HepG2 (cell line): ENCODE measurements around the gene LRTM2. TPM values are rescaled to one million over a fixed set of nuclear protein-coding genes. Genes with fewer than 3 reads are reported as not detected.

ENCODE experiments used
- BCL3 ChIP-seq: sonication (generic); formaldehyde crosslinking; IDR thresholded peaks from 2 replicates; pipeline ENCODE4 v1.5.1; 2020; ENCODE audit warnings: mild to moderate bottlenecking, missing genetic modification reagents, moderate library complexity
- CCDC6 ChIP-seq: sonication (generic); formaldehyde crosslinking; IDR thresholded peaks from 2 replicates; pipeline ENCODE4 v1.8.1; 2022; ENCODE audit warnings: mild to moderate bottlenecking, missing genetic modification reagents, moderate library complexity
- CREM ChIP-seq, 2 experiments: sonication (generic) in 1 of 2; formaldehyde crosslinking in 1 of 2; IDR thresholded peaks; 2 replicates each; pipeline versions ENCODE4 v1.4.0 to v1.6.1; 2016 to 2020; ENCODE audit warnings: antibody characterized with exemption in 1 of 2, mild to moderate bottlenecking in 1 of 2, missing genetic modification reagents in 1 of 2
- CSRNP1 ChIP-seq: sonication (generic); formaldehyde crosslinking; IDR thresholded peaks from 2 replicates; pipeline ENCODE4 v1.8.1; 2023; ENCODE audit warnings: mild to moderate bottlenecking, missing genetic modification reagents
- FOXP1 ChIP-seq, 2 experiments: fragments of 450-650 bp in 1 of 2; IDR thresholded peaks; 2 replicates each; pipeline ENCODE4 v1.6.1; 2017 to 2018; ENCODE audit warnings: antibody characterized with exemption in 1 of 2
- MLLT10 ChIP-seq: sonication (generic); formaldehyde crosslinking; IDR thresholded peaks from 2 replicates; pipeline ENCODE4 v1.4.0; 2020; ENCODE audit warnings: missing genetic modification reagents
- PRDM15 ChIP-seq: sonication (generic); formaldehyde crosslinking; IDR thresholded peaks from 2 replicates; pipeline ENCODE4 v1.4.0; 2020; ENCODE audit warnings: missing genetic modification reagents
- RAD51 ChIP-seq: fragments of 450-650 bp; IDR thresholded peaks from 2 replicates; pipeline ENCODE4 v1.6.1; 2016; ENCODE audit warnings: borderline replicate concordance
- TFE3 ChIP-seq: IDR thresholded peaks from 2 replicates; pipeline ENCODE4 v1.6.1; 2016
- THAP11 ChIP-seq: IDR thresholded peaks from 2 replicates; pipeline ENCODE4 v1.6.1; 2016; ENCODE audit warnings: missing biosample characterization, missing genetic modification reagents
- TMF1 ChIP-seq: sonication (generic); formaldehyde crosslinking; IDR thresholded peaks from 2 replicates; pipeline ENCODE4 v1.8.1; 2022; ENCODE audit warnings: low read depth, missing genetic modification reagents
- ZBTB21 ChIP-seq: sonication (generic); formaldehyde crosslinking; IDR thresholded peaks from 2 replicates; pipeline ENCODE4 v1.4.0; 2020; ENCODE audit warnings: missing genetic modification reagents
- ZBTB33 ChIP-seq: sonication (generic); formaldehyde crosslinking; IDR thresholded peaks from 2 replicates; pipeline ENCODE4 v1.4.0; 2020; ENCODE audit warnings: missing genetic modification reagents
- ZBTB7B ChIP-seq: sonication (generic); formaldehyde crosslinking; IDR thresholded peaks from 2 replicates; pipeline ENCODE4 v1.4.0; 2020; ENCODE audit warnings: missing genetic modification reagents
- ZNF101 ChIP-seq: sonication (generic); formaldehyde crosslinking; IDR thresholded peaks from 2 replicates; pipeline ENCODE4 v1.4.0; 2020; ENCODE audit warnings: mild to moderate bottlenecking, low read depth, missing genetic modification reagents, borderline replicate concordance
- ZNF180 ChIP-seq: sonication (generic); formaldehyde crosslinking; IDR thresholded peaks from 2 replicates; pipeline ENCODE4 v1.4.0; 2020; ENCODE audit warnings: low read depth, missing genetic modification reagents, borderline replicate concordance
- ZNF3 ChIP-seq: IDR thresholded peaks from 2 replicates; pipeline ENCODE4 v1.7.0; 2017; ENCODE audit warnings: inconsistent platforms
- ZNF773 ChIP-seq: sonication (generic); formaldehyde crosslinking; IDR thresholded peaks from 2 replicates; pipeline ENCODE4 v1.4.0; 2020; ENCODE audit warnings: missing genetic modification reagents, borderline replicate concordance
- ZNF891 ChIP-seq: sonication (generic); formaldehyde crosslinking; IDR thresholded peaks from 2 replicates; pipeline ENCODE4 v1.5.0; 2020; ENCODE audit warnings: mild to moderate bottlenecking, missing genetic modification reagents
- polyA plus RNA-seq, 8 experiments: library from polyadenylated mRNA; depleted of rRNA in 3 of 8; stranded (reverse) in 7 of 8; unstranded in 1 of 8; fragments of >200 nt; fragmentation: Illumina TruSeq in 4 of 8; extraction: Trizol in 4 of 8; gene quantifications; 2 replicates each; pipeline versions ENCODE4 v1.2.1 to v1.2.3, GENCODE V29; 2011 to 2016; ENCODE audit warnings: low read depth in 4 of 8, missing spikeins in 1 of 8, mixed read lengths in 1 of 8; ENCODE audit not compliant: insufficient read depth in 1 of 8
- total RNA-seq, 5 experiments: library from RNA; depleted of rRNA; stranded (reverse); fragments of >200 nt; fragmentation: Illumina TruSeq; extraction: Trizol; gene quantifications; 2 replicates each; pipeline ENCODE4 v1.2.3, GENCODE V29; 2016; ENCODE audit warnings: low read depth in 1 of 5

The LRTM2 gene
- total and polyA plus RNA-seq, 2 of the 13 experiments (the other 11 are each of a cell fraction or from before 2014, with no cell fraction given) = 0.09 TPM; not detected in 1

GRCh38 chr12:1815814-1816729 lies 4.3 kb upstream of the LRTM2 start (continued):
- TF ChIP-seq ZNF773 (CRISPR knock-in tag) = no peak
- no peak for TF ChIP-seq PRDM15 (CRISPR knock-in tag)
- TF ChIP-seq ZBTB33 (CRISPR knock-in tag) = no peak
- TF ChIP-seq TFE3 (CRISPR knock-in tag) = no peak
- TF ChIP-seq ZNF180 = no peak
- no peak for TF ChIP-seq THAP11 (CRISPR knock-in tag)
- no peak for TF ChIP-seq CCDC6
- no peak for TF ChIP-seq ZBTB21 (CRISPR knock-in tag)
- no peak for TF ChIP-seq TMF1 (CRISPR knock-in tag)
- no peak for TF ChIP-seq RAD51
- TF ChIP-seq ZNF891 = no peak
- TF ChIP-seq MLLT10 = no peak
- no peak for TF ChIP-seq ZNF101 (CRISPR knock-in tag)
- no peak for TF ChIP-seq CSRNP1 (CRISPR knock-in tag)
- TF ChIP-seq ZBTB7B (CRISPR knock-in tag) = peak; percentile 78; the same call in 1 of the 2 replicates
- TF ChIP-seq CREM (IDR thresholded peaks at IDR 0.05) = peak; percentile 22; the same call in 1 of the 2 replicates
- TF ChIP-seq CREM (CRISPR knock-in tag; IDR thresholded peaks at IDR 0.05) = no peak
- no peak for TF ChIP-seq ZNF3 (CRISPR knock-in tag)
- TF ChIP-seq BCL3 (CRISPR knock-in tag) = no peak
- no peak for TF ChIP-seq FOXP1 (IDR thresholded peaks at IDR 0.05)
- no peak for TF ChIP-seq FOXP1 (CRISPR knock-in tag; IDR thresholded peaks at IDR 0.05)
